Hepatic stellate cell (primary cell): ENCODE measurements around the gene ST6GALNAC5.

ENCODE experiments used
- DNase-seq: peaks from one replicate; pipeline ENCODE4 v3.0.0; 2011; ENCODE audit warnings: low spot score

Gene ST6GALNAC5

DNA sequence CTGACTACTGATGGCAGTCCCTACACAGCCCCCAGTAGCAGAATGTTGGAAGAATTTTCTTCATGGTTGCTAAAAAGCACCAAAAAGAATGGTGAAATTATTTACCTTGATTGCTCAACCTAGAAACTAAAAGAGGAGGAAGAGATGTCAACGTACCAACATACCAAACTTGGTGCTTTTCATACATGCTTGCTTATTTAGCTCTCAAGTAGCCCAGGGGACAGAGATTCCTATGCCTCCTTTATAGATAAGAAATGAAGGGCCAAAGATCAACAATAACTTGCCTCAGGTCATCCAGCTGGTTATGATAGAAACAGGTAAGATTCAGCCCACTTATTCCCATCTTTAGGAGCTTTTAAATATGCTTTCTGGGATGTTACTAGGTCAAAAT lies 181.3 kb downstream of the ST6GALNAC5 start:
- DNase-seq: no peak

DNA sequence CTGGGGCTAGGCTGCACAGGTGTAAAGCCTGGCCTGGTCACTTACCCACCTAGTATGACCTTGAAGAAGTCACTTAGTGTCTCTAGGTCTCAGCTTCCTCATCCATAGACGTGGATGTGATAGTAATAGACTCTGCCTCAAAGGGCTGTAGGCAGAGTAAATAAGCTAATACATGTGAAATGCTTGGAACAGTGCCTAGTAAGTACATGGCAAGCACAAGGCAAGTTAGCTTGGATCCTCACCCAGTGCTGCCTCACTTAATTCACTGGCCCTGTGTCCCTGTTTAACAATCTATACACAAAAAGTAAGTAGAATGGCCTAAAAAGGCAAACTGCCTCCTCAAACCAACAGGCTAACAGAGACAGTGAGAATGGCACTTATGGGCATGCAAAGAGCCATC lies 184.1 kb downstream of the ST6GALNAC5 start:
- no peak for DNase-seq

DNA sequence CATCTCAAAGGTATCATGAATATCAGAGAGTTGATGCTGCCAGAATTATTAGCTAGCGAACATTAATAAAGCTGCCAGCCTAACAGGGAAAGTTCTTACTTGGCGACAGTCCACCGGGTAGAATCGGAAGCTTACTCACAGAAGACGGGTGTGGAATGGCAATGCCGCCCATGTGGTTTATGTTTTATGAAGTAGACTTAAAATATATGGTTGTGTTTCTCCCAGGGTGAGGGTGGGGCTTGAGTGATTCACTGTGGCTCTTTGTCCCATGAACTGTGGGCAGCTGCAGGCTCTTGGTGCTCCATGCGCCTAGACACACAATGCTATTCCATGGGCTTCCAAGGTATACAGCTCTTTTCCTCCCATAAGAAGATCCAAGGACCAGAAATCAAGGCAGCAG lies 189.2 kb downstream of the ST6GALNAC5 start:
- no peak for DNase-seq

DNA sequence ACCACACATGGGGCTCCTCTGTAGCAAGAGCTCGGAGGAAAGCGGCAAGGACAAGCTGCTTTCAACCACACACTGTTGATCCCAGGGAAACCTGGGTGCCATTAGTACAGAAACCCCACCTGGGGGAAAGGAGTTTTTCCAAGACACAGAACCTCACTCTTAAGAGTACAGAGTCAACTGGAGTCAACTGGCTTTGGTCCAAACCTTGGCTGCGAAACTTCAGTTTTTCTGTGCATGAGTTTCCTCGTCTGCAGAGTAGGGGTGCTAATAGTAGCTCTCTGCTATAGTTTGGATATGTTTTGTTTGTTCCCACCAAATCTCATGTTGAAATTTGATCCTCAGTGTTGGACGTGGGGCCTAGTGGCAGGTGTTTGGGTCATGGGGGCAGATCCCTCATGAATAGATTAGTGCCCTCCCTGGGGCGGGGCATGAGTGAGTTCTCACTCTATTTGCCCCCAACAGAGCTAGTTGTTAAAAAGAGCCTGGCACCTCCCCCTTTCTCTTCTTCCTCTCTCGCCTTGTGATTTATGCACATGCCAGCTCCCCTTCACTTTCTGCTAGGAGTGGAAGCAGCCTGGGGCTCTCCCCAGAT lies 190.8 kb downstream of the ST6GALNAC5 start:
- no peak for DNase-seq

DNA sequence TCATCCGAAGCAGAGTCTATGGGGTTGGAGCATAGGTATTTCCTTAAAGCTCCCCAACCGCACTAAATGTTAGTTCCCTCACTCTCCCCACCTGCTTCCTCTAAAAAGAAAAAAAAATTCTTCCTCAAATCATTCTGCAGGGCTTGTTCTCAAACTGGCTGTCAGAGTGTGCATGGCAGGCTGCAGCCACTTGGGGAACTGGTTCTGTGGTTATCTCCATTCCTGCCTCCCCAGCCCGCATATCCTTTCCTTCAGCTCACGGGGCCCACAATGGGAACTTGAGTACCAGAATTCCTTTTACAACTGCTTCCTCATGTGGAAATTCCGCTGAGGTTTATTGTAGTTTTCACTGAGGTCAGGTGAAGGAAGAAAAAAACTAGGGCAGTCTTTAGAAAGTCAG lies 192.7 kb downstream of the ST6GALNAC5 start:
- DNase-seq: no peak

DNA sequence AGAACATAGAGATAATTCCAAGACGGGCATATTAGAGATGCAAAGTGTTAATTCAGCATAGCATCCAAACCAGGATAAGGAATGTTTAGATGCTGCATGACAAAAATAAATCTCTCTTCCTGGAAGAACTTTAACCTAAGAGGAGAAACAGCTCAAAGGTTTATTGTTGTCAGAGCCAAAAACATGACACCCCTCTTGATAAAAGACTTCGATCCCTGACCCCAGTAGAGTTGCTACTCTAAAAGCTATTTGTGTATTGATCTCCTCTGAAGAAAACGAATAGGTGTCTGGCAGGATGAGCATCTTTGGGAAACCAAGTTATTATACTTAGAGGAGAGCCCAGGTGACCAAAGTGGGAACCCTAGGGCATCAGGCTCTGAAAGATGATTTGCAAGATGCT lies 193.9 kb downstream of the ST6GALNAC5 start:
- no peak for DNase-seq

DNA sequence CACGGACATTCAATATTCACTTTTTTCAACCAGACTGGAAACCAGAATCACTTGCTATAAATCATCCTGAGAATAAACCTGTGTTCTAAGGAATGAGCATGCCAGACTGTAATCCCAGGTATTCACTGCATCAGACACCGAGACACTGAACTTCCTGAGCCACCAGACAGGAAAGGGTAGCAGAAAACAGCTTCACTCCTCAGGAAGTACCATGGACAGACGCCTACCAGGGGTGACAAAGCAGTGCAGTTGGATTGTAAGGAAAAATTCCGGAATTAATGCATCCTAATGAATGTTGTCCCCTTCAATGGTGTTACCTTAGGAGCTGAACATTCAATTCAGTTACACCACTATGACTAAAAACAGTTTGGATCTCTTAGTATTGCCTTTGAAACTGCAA lies 195.8 kb downstream of the ST6GALNAC5 start:
- DNase-seq: no peak

DNA sequence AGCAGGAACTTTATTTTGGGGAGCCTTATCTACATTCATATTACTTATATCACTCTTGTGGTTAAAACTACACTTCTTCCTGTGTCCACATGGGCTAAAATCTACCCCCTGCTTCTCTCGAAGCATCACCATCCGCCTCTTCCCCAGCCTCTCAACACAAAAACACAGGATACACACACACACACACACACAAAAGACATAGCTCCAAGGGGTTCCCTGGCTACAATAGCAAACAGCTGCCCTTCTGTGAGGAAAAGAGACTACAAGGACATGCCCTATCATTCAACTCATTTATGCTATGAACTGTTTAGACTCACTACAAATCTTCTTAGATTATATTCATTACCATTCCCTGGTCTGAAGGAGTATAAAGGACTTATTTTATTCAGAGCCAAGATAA lies 197.0 kb downstream of the ST6GALNAC5 start:
- DNase-seq: no peak

DNA sequence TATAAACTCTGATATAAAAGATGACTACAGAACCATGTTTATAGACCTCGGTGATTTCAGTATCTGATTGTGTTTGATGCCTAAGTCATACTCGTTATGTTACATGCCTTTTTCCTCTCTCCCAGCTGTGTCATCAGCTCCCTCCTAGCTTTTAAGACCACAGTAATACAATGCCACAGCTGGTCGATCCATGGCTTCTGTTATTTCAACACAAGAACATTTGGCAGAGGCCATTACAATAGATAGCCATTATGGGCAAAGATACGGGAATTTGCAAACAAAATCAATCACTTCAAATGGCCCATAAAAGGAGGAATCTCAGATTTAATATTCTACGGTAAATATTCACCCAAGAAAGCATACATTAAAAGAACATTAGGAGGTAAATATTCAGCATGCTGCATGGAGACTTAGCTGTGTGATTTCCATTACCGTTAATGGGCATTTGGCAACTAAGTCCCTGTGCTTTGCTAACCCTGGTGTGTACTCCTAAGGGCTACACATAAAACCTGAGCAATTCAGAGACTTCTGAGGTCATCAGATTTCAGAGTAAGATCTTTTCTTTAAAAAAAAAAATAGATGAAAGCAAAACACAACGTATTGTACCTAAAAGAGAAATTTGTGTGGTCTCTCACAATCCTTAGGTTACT lies 198.5 kb downstream of the ST6GALNAC5 start:
- no peak for DNase-seq

DNA sequence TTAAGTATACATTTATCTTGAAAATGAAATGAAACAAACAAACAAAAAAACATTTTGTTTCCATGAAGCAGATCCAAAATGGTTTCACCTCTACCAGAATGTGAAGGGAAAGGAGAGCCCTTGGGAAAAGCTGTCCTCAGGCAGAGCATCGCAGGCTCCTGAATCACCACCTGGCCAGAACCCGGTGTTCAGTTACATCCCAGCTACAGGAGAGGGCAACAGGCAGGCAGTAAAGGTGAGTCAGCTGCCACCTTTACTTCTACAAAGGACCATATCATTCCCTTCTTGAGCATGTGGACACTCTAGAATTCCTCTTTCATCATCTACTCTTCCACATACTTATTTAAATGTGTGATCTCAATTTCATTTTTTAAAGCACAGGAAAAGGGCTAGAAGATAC lies 200.7 kb downstream of the ST6GALNAC5 start:
- DNase-seq: no peak

DNA sequence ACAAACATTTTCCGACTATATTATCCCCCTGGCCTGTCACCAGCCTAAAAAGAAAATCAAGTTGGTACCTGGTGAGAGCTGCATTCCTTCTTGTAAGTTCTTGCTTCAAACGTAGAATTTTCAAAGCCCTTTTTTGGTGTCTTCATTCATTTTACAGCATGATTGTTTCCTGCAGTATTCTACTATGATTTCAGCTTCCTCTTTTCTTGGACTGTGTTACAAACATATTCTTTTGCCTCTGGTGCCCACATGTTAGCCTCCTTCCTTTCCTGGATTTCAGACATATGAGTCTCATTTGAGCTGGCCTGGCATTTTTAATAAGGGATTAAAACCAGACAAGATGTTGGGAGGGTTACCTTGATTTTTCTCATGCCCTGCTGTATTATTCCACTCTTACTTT lies 209.5 kb downstream of the ST6GALNAC5 start:
- no peak for DNase-seq

DNA sequence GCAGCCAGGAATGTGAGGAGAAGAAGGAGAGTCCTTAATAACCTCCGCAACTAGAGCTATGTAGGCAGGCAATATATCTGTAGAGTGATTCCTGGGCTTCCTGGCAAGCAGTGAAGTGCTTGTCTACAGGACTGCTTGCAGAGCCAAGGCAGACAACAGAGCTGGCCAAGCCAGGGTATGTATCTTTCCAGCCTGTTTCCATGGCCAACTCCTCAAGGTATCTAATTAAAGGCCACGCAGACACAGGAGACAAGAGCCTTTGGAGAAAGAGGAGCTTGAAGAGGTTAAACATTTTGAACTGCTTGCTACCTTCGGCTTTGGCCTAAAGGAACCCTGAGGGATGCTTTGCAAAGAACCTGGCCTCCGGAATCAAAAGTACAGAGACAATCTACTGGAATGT lies 214.6 kb downstream of the ST6GALNAC5 start:
- no peak for DNase-seq

DNA sequence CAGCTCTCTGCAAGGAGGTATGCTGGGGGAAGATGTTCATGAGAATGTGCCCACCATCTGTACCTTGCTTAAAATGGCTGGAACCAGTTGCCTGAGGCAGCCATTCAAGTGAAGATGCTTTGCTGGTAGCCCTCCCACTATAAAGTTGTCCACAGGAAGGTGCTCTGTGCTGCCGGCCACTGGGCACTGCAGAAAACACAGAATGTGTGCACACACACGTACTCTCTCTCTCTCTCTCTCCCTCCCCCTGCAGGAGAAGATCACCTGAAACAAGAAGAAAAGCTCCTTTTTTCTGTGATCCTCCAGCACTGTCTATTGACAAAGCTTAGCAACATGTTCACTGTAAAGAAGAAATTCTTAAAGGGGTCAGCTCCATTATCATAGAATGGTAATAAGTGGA lies 217.2 kb downstream of the ST6GALNAC5 start:
- DNase-seq: no peak

DNA sequence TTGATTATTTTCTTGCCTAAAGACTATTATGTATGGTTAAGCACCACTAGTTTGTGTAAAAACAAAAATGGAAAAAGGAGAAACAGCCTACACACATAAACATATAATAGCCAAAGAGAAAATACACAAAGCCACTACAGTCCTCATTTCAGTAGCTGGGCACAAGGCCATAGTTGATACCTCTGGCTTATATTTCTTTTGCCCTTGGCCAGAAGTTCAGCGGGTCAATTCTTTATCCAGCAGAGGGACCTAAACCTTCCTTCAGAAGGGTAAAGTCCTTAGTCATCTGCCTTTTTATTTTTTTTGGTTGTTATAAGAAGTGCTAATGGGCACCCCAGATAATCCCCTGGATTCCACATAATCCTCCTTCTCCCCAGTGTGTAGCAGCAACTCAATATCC lies 217.8 kb downstream of the ST6GALNAC5 start:
- no peak for DNase-seq

DNA sequence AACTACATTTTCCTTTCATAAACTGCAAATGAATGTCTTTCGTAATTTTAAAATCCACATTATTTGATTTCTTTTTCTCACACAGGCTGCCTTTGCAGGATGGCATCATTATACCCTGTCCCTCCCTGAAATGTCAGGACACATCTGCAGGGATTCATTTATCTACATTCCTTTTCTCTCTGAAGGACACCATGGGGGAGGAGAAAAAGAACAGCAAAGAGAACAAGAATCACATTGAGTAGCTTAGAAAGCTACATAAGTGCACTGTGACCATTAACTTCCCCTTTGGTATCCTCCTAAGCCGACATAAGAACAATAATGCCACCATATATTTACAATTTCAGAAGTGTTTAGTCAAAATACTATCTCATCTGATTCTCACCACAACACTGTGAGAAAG lies 222.5 kb downstream of the ST6GALNAC5 start:
- no peak for DNase-seq

DNA sequence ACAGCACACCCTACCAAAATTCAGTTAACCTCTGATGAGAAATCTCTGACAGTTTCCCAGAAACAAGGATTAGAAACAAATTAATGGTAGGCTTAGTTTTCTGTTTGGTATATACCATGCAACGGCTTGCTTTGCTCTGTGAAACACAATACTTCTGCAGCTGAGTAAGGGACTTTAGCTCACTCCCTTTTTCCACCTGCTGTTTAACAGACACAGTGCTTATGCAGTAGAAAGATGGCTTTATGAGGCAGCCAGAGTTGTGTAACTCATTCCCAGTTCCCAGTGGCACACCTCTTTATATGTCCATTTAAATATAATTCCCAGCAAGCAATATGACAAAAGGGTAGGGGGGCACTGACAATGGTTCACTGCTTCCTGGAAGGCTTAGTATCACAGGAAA lies 228.0 kb downstream of the ST6GALNAC5 start:
- DNase-seq: no peak

DNA sequence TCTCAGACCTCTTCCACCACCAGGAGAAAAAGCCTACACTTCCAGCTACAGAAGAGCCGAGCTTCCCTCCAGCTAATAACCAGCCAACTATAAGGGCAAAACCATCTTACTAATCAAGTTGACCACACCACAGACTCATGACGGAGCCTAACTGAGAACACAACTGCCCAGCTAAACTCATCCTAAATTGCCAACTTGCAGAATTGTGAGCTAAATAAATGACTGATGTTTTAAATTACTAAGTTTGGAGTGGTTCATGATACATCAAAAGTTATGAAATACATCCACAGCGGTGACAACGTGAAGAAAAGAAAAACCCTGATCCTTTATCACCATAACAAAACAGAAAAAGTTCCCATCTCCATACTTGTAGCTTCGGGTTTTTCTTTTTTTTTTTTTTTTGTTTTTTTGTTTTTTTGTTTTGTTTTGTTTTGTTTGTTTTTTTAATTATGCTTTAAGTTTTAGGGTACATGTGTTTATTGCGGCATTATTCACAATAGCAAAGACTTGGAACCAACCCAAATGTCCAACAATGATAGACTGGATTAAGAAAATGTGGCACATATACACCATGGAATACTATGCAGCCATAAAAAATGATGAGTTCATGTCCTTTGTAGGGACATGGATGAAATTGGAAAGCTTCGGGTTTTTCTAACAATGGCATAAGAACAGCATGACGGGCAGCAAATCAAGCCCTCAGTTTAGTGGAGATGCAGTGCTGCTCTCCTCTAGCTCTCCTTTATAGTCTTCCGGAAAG lies 229.4 kb downstream of the ST6GALNAC5 start:
- DNase-seq: no peak

DNA sequence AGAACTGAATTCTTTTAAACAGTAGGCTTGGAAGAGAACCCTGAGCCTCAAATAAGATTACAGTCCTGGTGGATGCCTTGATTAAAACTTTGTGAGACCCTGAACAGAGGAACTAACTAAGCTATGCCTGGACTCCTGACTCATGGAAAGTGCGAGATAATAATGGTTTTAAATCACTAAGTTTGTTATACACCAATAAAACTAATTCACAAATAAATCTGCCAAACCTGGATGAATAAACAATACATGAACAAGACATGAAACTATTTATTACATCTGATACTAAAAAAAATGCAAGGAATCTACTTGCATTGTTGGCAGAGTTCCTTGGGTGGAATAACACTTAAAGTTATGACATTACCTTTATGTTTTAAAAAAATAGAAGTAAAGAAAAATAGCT lies 233.6 kb downstream of the ST6GALNAC5 start:
- no peak for DNase-seq

DNA sequence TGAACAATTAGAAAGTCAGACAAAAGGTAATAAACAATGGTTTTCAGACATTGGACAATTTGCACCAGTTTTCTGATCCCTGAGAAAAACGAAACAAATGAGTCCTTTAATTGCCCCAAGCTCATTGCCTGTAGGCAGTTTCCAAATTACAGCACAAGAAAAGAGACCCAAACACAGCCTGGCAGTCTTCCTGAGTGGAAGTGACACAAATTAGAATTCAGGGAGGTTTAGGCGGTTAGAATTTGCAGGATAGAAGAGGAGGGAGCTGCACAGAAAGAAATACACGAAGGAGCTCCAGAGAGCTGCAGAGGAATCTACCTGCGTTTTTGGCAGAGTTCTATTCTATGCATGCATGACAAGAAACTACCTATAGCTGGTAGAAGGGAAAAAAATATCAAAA lies 236.2 kb downstream of the ST6GALNAC5 start:
- DNase-seq: no peak

DNA sequence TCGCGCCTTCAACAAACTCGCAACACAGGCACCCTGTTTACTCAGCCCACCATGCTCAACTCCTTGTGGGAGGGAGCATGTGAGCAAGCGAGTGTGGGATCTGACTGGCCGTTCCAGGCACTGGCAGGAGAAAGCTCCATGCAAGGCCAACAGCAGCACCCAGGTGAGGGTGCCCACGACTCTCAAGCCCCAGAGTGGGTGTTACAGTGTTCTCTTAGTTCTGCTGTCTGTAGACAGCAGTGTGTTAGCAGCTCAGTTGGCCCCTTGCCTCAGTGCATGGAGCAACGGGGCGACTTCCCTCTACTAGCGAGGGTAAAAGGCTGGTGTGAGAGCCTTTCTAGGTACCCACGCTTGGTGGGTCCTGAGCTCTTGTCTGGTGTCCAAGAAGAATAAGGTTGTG lies 237.4 kb downstream of the ST6GALNAC5 start:
- no peak for DNase-seq
